GM06990 (cell line): Measurements from ENCODE around the gene CCDC81.
"Not testable (repeated sequence)": the region's sequence is repeated elsewhere in the genome, so short reads cannot be mapped to it uniquely, and the experiment has no call there.

Experiments
- DNase-seq: peaks from one replicate; pipeline ENCODE4 v3.0.0-alpha.2; 2011; ENCODE audit not compliant: insufficient read length; ENCODE audit errors: extremely low read depth
- H3K27me3 ChIP-seq: replicated peaks from 2 replicates; pipeline ENCODE4 v1.6.0; 2011; ENCODE audit warnings: low read length; ENCODE audit not compliant: control insufficient read depth, insufficient read depth
- H3K36me3 ChIP-seq: 2 replicates; pipeline ENCODE4 v1.5.1; 2011; ENCODE audit warnings: low read length; ENCODE audit not compliant: control insufficient read depth, insufficient read depth
- H3K4me3 ChIP-seq: replicated peaks from 2 replicates; pipeline ENCODE4 v1.5.1; 2011; ENCODE audit warnings: low read depth, mild to moderate bottlenecking, control low read depth, low read length
- TF ChIP-seq, protein P1 (sequence below): IDR thresholded peaks from 2 replicates; pipeline ENCODE4 v1.5.1; 2011; ENCODE audit warnings: low read length, control low read depth, mild to moderate bottlenecking, inconsistent platforms; ENCODE audit not compliant: insufficient read depth, poor library complexity, severe bottlenecking

Gene CCDC81

DNA sequence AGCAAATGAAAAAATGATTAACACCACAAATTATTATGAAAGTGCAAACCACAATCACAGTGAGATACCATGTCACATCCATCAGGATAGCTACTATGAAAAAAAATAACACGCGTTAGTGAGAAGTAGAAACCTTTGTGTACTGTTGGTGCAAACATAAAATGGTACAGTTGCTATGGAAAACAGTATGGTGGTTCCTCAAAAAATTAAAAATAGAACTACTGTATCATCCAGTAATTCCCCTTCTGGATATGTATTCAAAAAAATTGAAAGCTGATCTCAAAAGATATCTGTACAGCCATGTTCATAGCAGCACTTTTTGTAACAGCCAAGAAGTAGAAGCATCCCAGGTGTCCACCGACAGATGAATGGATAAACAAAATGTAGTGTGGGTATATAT lies 43.4 kb downstream of the CCDC81 start:
- no peak overlapping the region for H3K4me3 ChIP-seq
- TF ChIP-seq, protein P1, sequence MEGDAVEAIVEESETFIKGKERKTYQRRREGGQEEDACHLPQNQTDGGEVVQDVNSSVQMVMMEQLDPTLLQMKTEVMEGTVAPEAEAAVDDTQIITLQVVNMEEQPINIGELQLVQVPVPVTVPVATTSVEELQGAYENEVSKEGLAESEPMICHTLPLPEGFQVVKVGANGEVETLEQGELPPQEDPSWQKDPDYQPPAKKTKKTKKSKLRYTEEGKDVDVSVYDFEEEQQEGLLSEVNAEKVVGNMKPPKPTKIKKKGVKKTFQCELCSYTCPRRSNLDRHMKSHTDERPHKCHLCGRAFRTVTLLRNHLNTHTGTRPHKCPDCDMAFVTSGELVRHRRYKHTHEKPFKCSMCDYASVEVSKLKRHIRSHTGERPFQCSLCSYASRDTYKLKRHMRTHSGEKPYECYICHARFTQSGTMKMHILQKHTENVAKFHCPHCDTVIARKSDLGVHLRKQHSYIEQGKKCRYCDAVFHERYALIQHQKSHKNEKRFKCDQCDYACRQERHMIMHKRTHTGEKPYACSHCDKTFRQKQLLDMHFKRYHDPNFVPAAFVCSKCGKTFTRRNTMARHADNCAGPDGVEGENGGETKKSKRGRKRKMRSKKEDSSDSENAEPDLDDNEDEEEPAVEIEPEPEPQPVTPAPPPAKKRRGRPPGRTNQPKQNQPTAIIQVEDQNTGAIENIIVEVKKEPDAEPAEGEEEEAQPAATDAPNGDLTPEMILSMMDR: no peak
- H3K27me3 ChIP-seq: no peaks in the 10 kb centered on the region
- no peak for DNase-seq
- no peaks in the 10 kb centered on the region for H3K36me3 ChIP-seq

GRCh38 chr11:86418513-86418912 lies 43.8 kb downstream of the CCDC81 start:
- TF ChIP-seq, protein P1: no peak
- Histone ChIP-seq H3K27me3 (no peaks in the 10 kb centered on the region), H3K36me3 (no peaks in the 10 kb centered on the region), H3K4me3 (no peak overlapping the region)
- DNase-seq: no peak

- Histone ChIP-seq H3K36me3 (no peaks in the 10 kb centered on the region), H3K27me3 (no peaks in the 10 kb centered on the region), H3K4me3 (no peak overlapping the region)
- TF ChIP-seq, protein P1: peak; percentile 12
- no peak for DNase-seq
Measured at GRCh38 chr11:86418917-86419316, 44.2 kb downstream of the CCDC81 start.

- DNase-seq: no peak
- Histone ChIP-seq H3K36me3 (no peaks in the 10 kb centered on the region), H3K27me3 (no peaks in the 10 kb centered on the region), H3K4me3 (no peak overlapping the region)
- TF ChIP-seq, protein P1: no peak
Measured at GRCh38 chr11:86421946-86422345, 47.3 kb downstream of the CCDC81 start.

DNA sequence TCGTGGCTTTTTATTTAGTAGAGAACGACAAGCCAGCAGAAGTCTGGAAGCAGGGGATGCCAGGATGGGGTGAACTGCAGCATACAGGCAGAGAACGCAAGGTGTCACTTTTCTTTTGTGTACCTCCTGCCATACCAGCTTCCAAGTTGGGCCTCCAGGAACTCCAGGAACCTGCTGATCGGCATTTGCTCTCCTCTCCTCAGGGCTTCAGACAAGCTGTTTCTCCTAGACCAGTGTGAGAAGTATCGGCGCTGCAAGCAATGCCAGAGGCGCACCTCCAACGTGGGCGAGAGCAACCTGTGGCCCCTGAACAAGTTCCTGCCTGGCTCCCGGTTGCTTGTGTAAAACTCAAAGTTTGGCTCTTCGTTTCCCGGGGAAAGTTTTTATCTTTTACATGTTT lies 47.7 kb downstream of the CCDC81 start:
- DNase-seq: no peak
- Histone ChIP-seq H3K4me3 (no peak overlapping the region), H3K36me3 (no peaks in the 10 kb centered on the region), H3K27me3 (no peaks in the 10 kb centered on the region)
- TF ChIP-seq, protein P1: no peak

GRCh38 chr11:86423488-86423887 lies 48.8 kb downstream of the CCDC81 start:
- H3K4me3 ChIP-seq, H3K27me3 ChIP-seq, DNase-seq, H3K36me3 ChIP-seq: not testable (repeated sequence)
